BJ (cell line): ENCODE measurements around the gene PPP1CA. TPM values are rescaled to one million over a fixed set of nuclear protein-coding genes. Genes with fewer than 3 reads are reported as not detected.

Experiments used
- CTCF ChIA-PET: fragments of 350-600 bp; formaldehyde crosslinking; extraction: SDS; loops from one replicate; lab custom pipeline; 2021; ENCODE audit warnings: antibody characterized with exemption, inconsistent platforms; lab: Yijun Ruan, JAX
- POLR2A ChIA-PET: fragments of 300-600 bp; sonication (Branson Sonifier 250); formaldehyde crosslinking; extraction: SDS; loops from one replicate; lab custom pipeline; 2021; ENCODE audit warnings: antibody characterized with exemption; lab: Charles Lee
- DNase-seq: peaks from one replicate; pipeline ENCODE4 v3.0.0-alpha.2; 2011; ENCODE audit warnings: low read depth
- H3K27me3 ChIP-seq: 2 replicates; pipeline ENCODE4 v1.6.0; 2011; ENCODE audit warnings: low read length; ENCODE audit not compliant: control insufficient read depth, insufficient read depth
- H3K36me3 ChIP-seq: 2 replicates; pipeline ENCODE4 v1.5.1; 2011; ENCODE audit warnings: low read length; ENCODE audit not compliant: control insufficient read depth, insufficient read depth
- H3K4me3 ChIP-seq: 2 replicates; pipeline ENCODE4 v1.5.1; 2011; ENCODE audit warnings: low read depth, mild to moderate bottlenecking, control low read depth, low read length
- polyA plus RNA-seq: library from polyadenylated mRNA; depleted of rRNA; stranded (reverse); fragments of >200 nt; gene quantifications from 2 replicates; pipeline ENCODE4 v1.2.3, GENCODE V29; 2011
- TF ChIP-seq, protein P1 (sequence below): IDR thresholded peaks from 2 replicates; pipeline ENCODE4 v1.5.1; 2011; ENCODE audit warnings: low read depth, mild to moderate bottlenecking, control low read depth, inconsistent platforms, low read length, moderate library complexity; ENCODE audit not compliant: insufficient read depth

The PPP1CA gene
- polyA plus RNA-seq, 1 experiment: 233 TPM

DNA sequence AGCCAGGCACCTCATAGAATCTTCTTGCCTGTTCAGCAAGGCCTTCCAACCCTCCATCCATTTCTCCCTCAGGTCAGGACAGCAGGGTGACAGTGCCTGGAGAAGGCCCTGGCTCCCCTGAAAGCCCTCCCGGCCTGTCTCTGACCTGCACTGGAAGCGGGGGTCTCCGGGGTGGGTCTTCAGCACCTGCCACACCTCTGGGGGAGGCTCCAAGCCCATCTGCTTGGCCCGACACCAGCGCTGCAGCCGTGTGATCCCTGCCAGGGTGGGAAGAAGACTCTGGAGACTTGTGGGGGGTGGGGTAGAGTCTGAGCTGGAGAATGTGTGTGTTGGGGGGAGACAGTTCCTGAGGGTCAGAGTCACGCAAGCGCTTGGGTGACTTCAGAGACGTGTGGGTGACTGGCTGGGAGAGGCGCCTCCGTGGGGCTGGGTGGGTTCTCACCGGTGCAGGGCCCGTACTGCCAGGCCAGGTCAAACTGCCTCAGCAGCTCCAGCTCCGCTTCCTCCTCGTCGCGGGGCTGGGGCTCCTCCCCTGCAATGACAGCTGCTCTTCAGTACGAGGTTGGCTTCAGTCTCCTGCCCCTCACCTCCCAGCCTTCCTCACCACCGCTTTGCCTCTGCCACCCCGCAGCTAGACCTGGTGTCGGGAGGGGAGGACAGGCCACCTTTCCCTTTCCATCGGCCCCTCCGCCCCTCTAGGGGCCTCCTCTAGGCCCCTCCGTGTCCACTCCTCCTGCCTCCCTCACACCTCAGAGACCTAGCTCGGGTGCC is 48.9 kb downstream of the PPP1CA start:
- Histone ChIP-seq H3K4me3 (peak overlapping the region; percentile 78), H3K27me3 (no peaks in the 10 kb centered on the region), H3K36me3 (no peaks in the 10 kb centered on the region)
- POLR2A ChIA-PET: interaction anchor here (0.8 to 1.4 kb wide), 2 partner anchors 22 to 33 kb away, joined by 5 read pairs; no protein-coding TSS in a partner anchor
- TF ChIP-seq, protein P1, sequence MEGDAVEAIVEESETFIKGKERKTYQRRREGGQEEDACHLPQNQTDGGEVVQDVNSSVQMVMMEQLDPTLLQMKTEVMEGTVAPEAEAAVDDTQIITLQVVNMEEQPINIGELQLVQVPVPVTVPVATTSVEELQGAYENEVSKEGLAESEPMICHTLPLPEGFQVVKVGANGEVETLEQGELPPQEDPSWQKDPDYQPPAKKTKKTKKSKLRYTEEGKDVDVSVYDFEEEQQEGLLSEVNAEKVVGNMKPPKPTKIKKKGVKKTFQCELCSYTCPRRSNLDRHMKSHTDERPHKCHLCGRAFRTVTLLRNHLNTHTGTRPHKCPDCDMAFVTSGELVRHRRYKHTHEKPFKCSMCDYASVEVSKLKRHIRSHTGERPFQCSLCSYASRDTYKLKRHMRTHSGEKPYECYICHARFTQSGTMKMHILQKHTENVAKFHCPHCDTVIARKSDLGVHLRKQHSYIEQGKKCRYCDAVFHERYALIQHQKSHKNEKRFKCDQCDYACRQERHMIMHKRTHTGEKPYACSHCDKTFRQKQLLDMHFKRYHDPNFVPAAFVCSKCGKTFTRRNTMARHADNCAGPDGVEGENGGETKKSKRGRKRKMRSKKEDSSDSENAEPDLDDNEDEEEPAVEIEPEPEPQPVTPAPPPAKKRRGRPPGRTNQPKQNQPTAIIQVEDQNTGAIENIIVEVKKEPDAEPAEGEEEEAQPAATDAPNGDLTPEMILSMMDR: no peak
- CTCF ChIA-PET: interaction anchor here (0.6 to 20.3 kb wide), 10 partner anchors 10 to 153 kb away, joined by 3 to 892 read pairs (median 4); partner anchors contain the start of genes CLCF1, PITPNM1 and RAD9A
- DNase-seq: no peak

DNA sequence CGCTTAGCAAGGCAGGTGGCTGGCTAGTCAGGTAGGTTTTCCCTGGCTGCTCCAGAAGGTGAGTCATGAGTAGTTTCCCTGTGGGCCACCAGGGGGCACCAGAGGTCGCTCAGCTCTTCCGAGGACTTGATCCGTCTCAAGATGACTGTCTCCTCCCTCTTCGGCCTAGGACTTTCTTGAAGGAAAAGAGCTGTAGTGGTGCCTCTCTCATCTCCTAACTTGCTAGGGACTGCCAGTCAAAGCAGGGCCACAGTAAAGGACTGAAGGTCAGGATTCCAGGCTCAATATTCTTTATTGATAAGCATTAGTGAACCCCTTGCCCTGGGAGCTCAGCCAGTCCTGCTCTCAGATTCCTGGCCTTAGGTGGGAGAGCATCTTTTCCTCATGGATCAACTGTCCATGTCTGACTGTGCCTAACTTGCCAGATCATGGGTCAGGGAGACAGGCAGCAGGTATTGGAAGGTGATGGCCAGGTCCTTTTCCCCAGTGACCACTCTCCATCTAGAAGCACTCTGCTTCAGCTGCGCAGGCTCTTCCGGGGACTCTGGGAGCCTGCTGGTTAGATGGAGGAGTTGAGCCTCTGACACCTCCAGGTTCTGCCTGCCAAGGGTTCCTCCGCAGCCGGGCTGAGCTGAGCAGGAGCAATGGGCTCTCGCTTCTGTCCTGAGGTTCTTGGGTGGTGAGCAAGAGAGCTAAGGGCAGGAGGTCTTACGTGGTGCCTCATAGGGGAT is 50.2 kb downstream of the PPP1CA start:
- no peak for DNase-seq
- ChIA-PET POLR2A (interaction anchor here (1.1 kb wide), 1 partner anchor 22 kb away, joined by 5 read pairs; no protein-coding TSS in a partner anchor), CTCF (interaction anchor here (0.6 to 20.3 kb wide), 23 partner anchors 8 to 270 kb away, joined by 3 to 892 read pairs (median 4); partner anchors contain the start of genes CLCF1, GRK2, GSTP1 and PITPNM1)
- no peaks in the 10 kb centered on the region for H3K27me3 ChIP-seq
- no peaks in the 10 kb centered on the region for H3K36me3 ChIP-seq
- no peak overlapping the region for H3K4me3 ChIP-seq
- TF ChIP-seq, protein P1: peak; percentile 93

DNA sequence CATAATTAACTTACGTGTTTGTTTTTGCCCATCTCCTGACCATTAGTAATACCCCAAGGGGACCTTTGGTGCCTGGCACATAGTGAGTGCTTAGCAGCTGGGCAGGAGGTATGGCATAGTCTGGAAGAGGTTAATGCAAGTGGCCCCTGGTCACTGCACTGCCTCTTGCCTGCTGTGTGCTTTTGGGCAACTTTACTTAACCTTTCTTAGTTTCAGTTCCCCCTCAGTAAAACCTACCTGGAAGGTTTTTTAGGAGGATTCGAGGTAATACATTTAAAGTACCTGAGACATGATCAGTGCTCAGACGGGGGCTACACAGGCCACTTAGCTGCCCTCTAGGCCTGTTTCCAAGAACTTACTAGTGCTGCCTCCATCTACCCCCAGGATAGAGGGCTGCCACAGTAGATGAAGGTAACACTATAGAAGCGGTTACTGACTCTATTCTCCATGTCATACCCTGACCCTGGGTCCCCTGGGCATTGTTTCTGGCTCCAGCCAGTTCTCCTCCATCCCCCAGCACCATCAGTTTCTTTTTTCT is 51.7 kb downstream of the PPP1CA start:
- ChIA-PET CTCF (interaction anchor here (0.6 to 20.3 kb wide), 11 partner anchors 11 to 297 kb away, joined by 3 to 892 read pairs (median 5); partner anchors contain the start of genes ANKRD13D, CLCF1, PPP1CA and RAD9A), POLR2A (interaction anchor here (0.7 kb wide), 2 partner anchors 49 to 51 kb away, joined by 9 to 29 read pairs; no protein-coding TSS in a partner anchor)
- DNase-seq: no peak
- TF ChIP-seq, protein P1: no peak
- Histone ChIP-seq H3K36me3 (no peaks in the 10 kb centered on the region), H3K27me3 (no peaks in the 10 kb centered on the region), H3K4me3 (no peak overlapping the region)

DNA sequence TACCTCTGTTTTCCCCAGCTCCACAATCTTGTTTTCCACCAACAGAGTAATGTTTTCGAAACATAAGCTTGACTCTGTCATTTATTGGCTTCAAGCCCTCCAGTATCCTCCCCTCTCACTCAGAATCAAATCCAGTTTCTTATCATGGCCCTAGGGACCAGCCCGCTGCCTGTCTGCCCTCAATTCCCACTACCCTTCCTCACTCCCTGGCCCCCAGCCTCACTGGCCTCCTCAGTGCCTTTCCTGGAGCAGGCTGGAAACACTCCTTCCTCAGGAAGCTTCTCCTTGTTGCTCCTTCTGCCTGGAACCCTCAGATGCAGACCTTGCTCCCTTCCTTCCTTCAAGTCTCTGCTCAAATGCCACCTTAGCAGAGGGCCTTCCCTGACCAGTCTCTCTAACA is 52.2 kb downstream of the PPP1CA start:
- no peak for DNase-seq
- Histone ChIP-seq H3K4me3 (no peak overlapping the region), H3K36me3 (no peaks in the 10 kb centered on the region), H3K27me3 (no peaks in the 10 kb centered on the region)
- POLR2A ChIA-PET: interaction anchor here (0.8 kb wide), 1 partner anchor 8 kb away, joined by 3 read pairs; no protein-coding TSS in a partner anchor
- CTCF ChIA-PET: interaction anchor here (1.2 to 20.3 kb wide), 8 partner anchors 13 to 296 kb away, joined by 3 to 892 read pairs (median 8); partner anchors contain the start of genes ANKRD13D, CLCF1, PPP1CA and RAD9A
- TF ChIP-seq, protein P1: no peak
